Inferior parietal cortex (tissue), 1 donor: Measurements from ENCODE around the gene PLOD2.

Experiments
- DNase-seq: peaks from one replicate; pipeline ENCODE4 v3.0.0-alpha.2; 2016; ENCODE audit errors: extremely low spot score

The PLOD2 gene

DNA sequence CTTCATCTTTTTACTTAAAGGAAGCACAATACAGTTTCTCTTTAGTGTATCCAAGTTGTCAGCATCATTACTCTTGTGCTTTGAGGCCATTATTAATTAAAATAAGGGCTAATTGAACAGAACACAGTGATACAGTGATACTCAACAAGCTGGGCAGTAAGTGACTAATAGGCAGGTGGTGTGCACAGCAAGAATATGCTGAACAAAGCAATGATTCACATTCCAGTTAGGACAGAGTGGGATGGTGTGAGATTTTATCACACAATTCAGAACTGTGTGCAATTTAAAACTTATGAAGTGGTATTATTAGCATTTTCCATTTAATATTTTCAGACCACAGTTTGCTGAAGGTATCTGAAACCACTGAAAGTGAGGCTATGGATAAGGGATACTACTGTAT is 116.9 kb downstream of the PLOD2 start:
- no peak for DNase-seq

DNA sequence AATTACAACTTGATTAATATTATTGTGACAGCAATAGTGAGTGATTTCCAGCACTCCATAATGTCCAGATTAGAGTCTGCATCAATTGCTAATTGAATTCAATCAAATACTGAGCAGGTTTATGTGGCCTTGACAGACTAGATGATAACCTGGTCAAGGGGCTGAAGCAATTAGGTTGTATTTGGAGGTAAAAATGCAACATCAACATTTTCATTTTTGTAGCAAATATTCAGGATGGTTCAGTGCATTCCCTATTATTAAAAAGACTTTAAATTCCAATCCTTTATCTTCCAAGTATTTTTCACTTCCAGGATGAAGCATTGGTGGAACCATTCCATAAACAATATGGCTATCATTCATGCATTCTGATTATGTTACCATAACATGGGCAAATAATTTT is 120.4 kb downstream of the PLOD2 start:
- no peak for DNase-seq

DNA sequence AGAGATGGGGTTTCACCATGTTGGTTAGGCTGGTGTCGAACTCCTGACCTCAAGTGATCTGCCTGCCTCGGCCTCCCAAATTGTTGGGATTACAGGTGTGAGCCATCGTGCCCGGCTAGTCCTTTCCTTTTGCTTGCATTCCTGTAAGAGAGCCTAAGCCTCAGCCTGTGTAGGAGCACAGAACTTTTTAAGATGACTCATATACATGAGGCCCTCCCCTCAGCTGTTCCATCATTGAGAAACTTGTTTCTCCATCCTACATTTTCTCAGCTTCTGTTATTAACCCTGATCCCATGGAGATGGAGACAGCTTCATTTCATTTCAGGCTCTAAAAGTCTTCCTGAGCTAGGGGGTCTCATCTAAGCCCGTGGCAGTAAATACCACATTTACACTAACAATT is 123.3 kb downstream of the PLOD2 start:
- DNase-seq = no peak

DNA sequence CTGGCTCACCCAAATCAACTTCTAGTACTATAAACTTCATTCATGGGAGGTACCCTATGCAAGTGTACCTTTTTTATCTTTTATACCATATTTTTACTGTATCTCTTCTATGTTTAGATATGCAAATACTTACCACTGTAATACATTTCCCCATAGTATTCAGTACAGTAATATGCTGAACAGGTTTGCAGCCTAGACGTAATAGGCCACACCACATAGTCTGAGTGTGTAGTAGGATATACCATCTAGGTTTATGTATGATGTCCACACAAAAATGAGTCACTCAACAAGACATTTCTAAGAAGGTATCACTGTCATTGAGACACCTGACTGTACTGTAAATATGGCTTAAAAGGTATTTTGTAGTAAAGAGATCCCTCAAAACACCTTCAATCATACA is 124.7 kb downstream of the PLOD2 start:
- no peak for DNase-seq

DNA sequence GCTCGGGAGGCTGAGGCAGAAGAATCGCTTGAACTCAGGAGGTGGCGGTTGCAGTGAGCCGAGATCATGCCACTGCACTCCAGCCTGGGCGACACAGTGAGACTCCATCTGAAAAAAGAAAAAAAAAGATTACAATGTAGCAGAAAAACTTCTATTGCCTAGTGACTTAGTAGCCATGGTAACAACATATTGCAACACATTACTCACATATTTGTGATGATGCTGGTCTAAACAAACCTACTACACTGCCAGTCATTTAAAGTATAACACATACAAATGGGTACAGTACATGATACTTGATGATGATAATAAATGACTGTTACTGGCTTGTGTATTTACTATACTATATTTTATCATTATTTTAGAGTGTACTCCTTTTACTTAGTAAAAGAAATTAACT is 125.6 kb downstream of the PLOD2 start:
- DNase-seq = no peak

DNA sequence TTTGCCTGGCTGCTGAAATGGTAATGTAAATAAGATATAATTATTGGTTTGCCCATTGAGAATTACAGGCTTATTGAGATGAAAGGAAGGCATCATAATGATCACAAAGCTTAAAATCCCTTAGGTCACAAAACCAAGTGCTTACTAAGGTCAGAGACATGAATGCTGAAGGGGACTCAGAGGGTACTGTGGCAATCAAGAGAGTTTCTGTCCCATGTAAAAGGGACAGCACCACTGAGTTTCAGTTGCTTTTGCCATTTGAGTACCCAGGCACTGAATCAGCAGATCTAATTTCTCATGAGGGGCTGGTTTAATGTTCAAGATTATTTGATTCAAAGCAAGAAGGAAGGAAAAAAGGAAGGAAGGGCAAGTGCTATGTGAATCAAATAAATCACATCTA is 127.0 kb downstream of the PLOD2 start:
- DNase-seq = no peak

DNA sequence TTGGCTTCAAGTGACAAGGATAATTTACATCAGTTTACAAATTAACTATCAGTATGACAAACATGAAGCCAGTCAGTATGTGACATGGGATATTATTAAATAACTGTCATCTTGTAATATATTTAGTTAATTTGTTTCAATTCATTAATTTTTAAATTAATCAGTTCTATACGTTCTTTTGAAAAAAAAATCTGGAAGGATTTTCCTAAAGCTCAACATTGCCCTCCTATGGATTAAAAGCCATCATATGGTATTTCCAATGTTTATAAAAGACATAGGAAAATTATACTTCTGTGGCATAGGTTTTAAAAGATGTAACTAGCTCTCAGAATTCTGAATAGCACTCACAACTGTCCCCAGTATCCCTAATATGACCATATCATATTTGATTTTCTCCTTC is 134.4 kb downstream of the PLOD2 start:
- no peak for DNase-seq

DNA sequence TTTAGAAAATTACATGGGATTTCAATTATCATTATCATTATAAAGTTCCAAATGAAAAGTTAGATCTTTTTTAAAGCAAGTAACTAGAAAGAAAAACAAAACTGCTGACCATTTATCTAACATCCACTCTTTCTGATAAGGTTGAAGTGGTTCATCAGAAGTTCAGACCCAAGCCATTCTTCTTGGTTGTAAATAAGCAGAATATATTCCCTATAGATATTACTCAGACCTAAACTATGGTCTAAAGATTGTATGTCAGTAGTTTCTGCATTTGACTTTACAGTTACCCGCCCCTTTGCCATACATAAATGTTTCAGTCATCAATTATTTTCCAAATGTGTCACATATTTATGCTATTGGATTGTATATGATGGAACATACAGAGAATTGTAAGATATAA is 136.7 kb downstream of the PLOD2 start:
- DNase-seq = no peak

DNA sequence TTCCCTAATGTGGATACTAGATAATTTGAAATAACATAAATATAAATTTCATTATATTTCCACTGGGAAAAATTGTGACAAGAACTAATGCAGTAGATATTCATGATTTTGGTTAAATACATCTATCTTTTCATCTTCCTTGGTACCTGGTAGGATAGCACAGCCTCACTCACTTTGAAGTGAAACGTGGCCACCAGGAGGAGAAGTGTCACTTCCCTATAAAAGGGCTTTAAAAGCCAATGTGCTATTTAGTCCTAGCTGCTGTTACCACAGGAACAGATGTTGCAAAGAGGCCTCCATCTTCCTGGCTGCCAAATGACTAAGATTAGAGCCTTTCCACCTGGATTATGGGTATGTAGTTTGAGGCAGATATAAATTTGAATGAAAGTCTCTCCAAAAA is 140.0 kb downstream of the PLOD2 start:
- no peak for DNase-seq

DNA sequence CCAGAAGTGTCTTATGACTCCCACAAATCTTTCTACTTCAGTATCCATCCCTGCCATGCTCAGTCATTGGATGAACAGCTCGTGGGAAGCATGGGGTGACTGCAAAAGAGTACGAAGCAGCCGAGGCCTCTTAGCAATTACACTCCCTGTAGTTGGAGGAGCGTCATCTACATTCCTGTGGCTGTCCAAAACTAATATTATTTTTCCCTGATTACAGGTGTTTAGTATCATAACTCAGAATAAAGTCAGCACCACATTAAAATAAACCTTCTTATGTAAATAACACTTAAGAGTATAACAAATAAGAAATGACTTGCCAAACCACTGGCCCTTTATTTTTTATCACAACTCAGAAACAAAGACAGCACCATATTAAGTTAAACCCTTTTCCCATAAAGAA is 141.5 kb downstream of the PLOD2 start:
- DNase-seq = no peak
